Activated CD4-positive, alpha-beta T cell treated with anti-CD3 and anti-CD28 coated beads for 48 hours (primary cell): Measurements from ENCODE around the gene TUBB2A.
A peak's percentile ranks its signal among the peaks of the same experiment; 100 is the strongest.

Experiments
- DNase-seq: peaks from one replicate; pipeline ENCODE4 v3.0.0-alpha.2; 2020

The TUBB2A gene

GRCh38 chr6:3118353-3119039 lies 38.8 kb downstream of the TUBB2A start, which contains the start of gene BPHL:
Gene BPHL, plus strand, starts transcription at chr6:3118711. Its CDS starts 30 bp downstream, at chr6:3118741.
- peak; percentile 100 for DNase-seq

- DNase-seq, result no peak
Measured at GRCh38 chr6:3117912-3118352, 39.4 kb downstream of the TUBB2A start.

- DNase-seq, result no peak
Measured at GRCh38 chr6:3114377-3114776, 43.0 kb downstream of the TUBB2A start.

- DNase-seq, result no peak
Measured at GRCh38 chr6:3109761-3110160, 47.6 kb downstream of the TUBB2A start.

- no peak for DNase-seq
Measured at GRCh38 chr6:3108746-3109414, 48.5 kb downstream of the TUBB2A start.
